Measurements from ENCODE around the gene ABCD3.

Gene ABCD3

GRCh38 chr1:94527447-94528031, 109.3 kb downstream of the ABCD3 start:
- DNase-seq (ENCODE audit: low read depth): no peak

- DNase-seq (ENCODE audit: low read depth): no peak
Measured at GRCh38 chr1:94528299-94528698, 110.1 kb downstream of the ABCD3 start.

- no peak for DNase-seq (ENCODE audit: low read depth)
Measured at GRCh38 chr1:94528826-94529225, 110.6 kb downstream of the ABCD3 start.

- no peak for DNase-seq (ENCODE audit: low read depth)
Measured at GRCh38 chr1:94529416-94529815, 111.2 kb downstream of the ABCD3 start.

GRCh38 chr1:94530373-94530878, 112.2 kb downstream of the ABCD3 start:
- no peak for DNase-seq (ENCODE audit: low read depth)

GRCh38 chr1:94531664-94532063, 113.5 kb downstream of the ABCD3 start:
- DNase-seq (ENCODE audit: low read depth): no peak

GRCh38 chr1:94532077-94532476, 113.9 kb downstream of the ABCD3 start:
- DNase-seq (ENCODE audit: low read depth): no peak

- no peak for DNase-seq (ENCODE audit: low read depth)
Measured at GRCh38 chr1:94535095-94535494, 116.9 kb downstream of the ABCD3 start.

GRCh38 chr1:94535879-94536278, 117.7 kb downstream of the ABCD3 start:
- no peak for DNase-seq (ENCODE audit: low read depth)

GRCh38 chr1:94537254-94537653, 119.1 kb downstream of the ABCD3 start:
- DNase-seq (ENCODE audit: low read depth): no peak

GRCh38 chr1:94538243-94538827, 120.1 kb downstream of the ABCD3 start:
- DNase-seq (ENCODE audit: low read depth): no peak

GRCh38 chr1:94539496-94539895, 121.3 kb downstream of the ABCD3 start:
- DNase-seq (ENCODE audit: low read depth): no peak

GRCh38 chr1:94540440-94541245, 122.5 kb downstream of the ABCD3 start:
- no peak for DNase-seq (ENCODE audit: low read depth)

- DNase-seq (ENCODE audit: low read depth): peak; percentile 57
Measured at GRCh38 chr1:94541246-94542087, 123.3 kb downstream of the ABCD3 start, which contains the start of gene F3. F3 (minus strand) TSS chr1:94541759; CDS start chr1:94541636, 123 bp downstream.

- no peak for DNase-seq (ENCODE audit: low read depth)
Measured at GRCh38 chr1:94542088-94542870, 124.1 kb downstream of the ABCD3 start.

GRCh38 chr1:94543001-94543400, 124.8 kb downstream of the ABCD3 start:
- no peak for DNase-seq (ENCODE audit: low read depth)

- DNase-seq (ENCODE audit: low read depth): no peak
Measured at GRCh38 chr1:94543893-94544635, 125.9 kb downstream of the ABCD3 start.

GRCh38 chr1:94544706-94545490, 126.7 kb downstream of the ABCD3 start:
- DNase-seq (ENCODE audit: low read depth): no peak

- DNase-seq (ENCODE audit: low read depth): no peak
Measured at GRCh38 chr1:94549706-94550105, 131.5 kb downstream of the ABCD3 start.

GRCh38 chr1:94550396-94550795, 132.2 kb downstream of the ABCD3 start:
- DNase-seq (ENCODE audit: low read depth): no peak

All from stimulated activated CD8-positive, alpha-beta memory T cell treated with anti-CD3 and anti-CD28 coated beads, Interleukin-7, amount 100 ng/mL, for 24 hours (primary cell).